Measurements from ENCODE around the gene RPP40.
A peak's percentile ranks its signal among the peaks of the same experiment; 100 is the strongest.

Gene RPP40

GRCh38 chr6:4967301-4968030 is 36.4 kb downstream of the RPP40 start:
- no peak for DNase-seq

- no peak for DNase-seq
Measured at GRCh38 chr6:4965562-4966389, 38.1 kb downstream of the RPP40 start.

- no peak for DNase-seq
Measured at GRCh38 chr6:4964675-4965561, 38.9 kb downstream of the RPP40 start.

- no peak for DNase-seq
Measured at GRCh38 chr6:4962905-4963304, 40.9 kb downstream of the RPP40 start.

GRCh38 chr6:4961322-4962168 is 42.3 kb downstream of the RPP40 start:
- DNase-seq: no peak

- DNase-seq: no peak
Measured at GRCh38 chr6:4958624-4959023, 45.2 kb downstream of the RPP40 start.

GRCh38 chr6:4957521-4958231 is 46.2 kb downstream of the RPP40 start:
- DNase-seq: no peak

- DNase-seq: no peak
Measured at GRCh38 chr6:4956625-4957024, 47.2 kb downstream of the RPP40 start.

- no peak for DNase-seq
Measured at GRCh38 chr6:4953440-4953839, 50.4 kb downstream of the RPP40 start.

GRCh38 chr6:4950836-4951533 is 52.9 kb downstream of the RPP40 start:
- DNase-seq: no peak

GRCh38 chr6:4950076-4950475 is 53.8 kb downstream of the RPP40 start:
- no peak for DNase-seq

GRCh38 chr6:4948781-4949450 is 54.9 kb downstream of the RPP40 start:
- DNase-seq: peak; percentile 10

- DNase-seq: no peak
Measured at GRCh38 chr6:4947716-4948115, 56.1 kb downstream of the RPP40 start.

GRCh38 chr6:4946521-4946920 is 57.3 kb downstream of the RPP40 start:
- no peak for DNase-seq
